HepG2 (cell line): ENCODE results near the gene SLC2A6. TPM values are rescaled to one million over a fixed set of nuclear protein-coding genes. Genes with fewer than 3 reads are reported as not detected.

Experiments used
- CEBPB ChIP-seq: IDR thresholded peaks from 2 replicates; pipeline ENCODE4 v1.6.1; 2011; ENCODE audit warnings: low read depth, low read length, improper control_type of control experiment, borderline replicate concordance
- CTCF ChIP-seq: sonication (generic); formaldehyde crosslinking; IDR thresholded peaks from 2 replicates; pipeline ENCODE4 v1.5.0; 2020; ENCODE audit warnings: mild to moderate bottlenecking, missing genetic modification reagents, moderate library complexity
- E2F1 ChIP-seq: sonication (generic); formaldehyde crosslinking; IDR thresholded peaks from 2 replicates; pipeline ENCODE4 v1.5.0; 2020; ENCODE audit warnings: missing genetic modification reagents
- GATAD1 ChIP-seq: IDR thresholded peaks from 2 replicates; pipeline ENCODE4 v1.6.1; 2016; ENCODE audit warnings: missing genetic modification reagents, missing compliant biosample characterization
- HOXA3 ChIP-seq: sonication (generic); formaldehyde crosslinking; IDR thresholded peaks from 2 replicates; pipeline ENCODE4 v1.5.0; 2020; ENCODE audit warnings: missing genetic modification reagents
- ISX ChIP-seq: sonication (generic); formaldehyde crosslinking; conservative IDR thresholded peaks from 2 replicates; pipeline ENCODE4 v1.5.0; 2020; ENCODE audit warnings: missing genetic modification reagents
- PHF21A ChIP-seq: sonication (generic); formaldehyde crosslinking; IDR thresholded peaks from 2 replicates; pipeline ENCODE4 v1.5.0; 2020; ENCODE audit warnings: mild to moderate bottlenecking, missing genetic modification reagents
- RARA ChIP-seq: IDR thresholded peaks from 2 replicates; pipeline ENCODE4 v1.6.1; 2016; ENCODE audit warnings: missing genetic modification reagents, missing compliant biosample characterization
- RXRB ChIP-seq: IDR thresholded peaks from 2 replicates; pipeline ENCODE4 v1.6.1; 2016; ENCODE audit warnings: borderline replicate concordance, missing genetic modification reagents, missing compliant biosample characterization
- SAP130 ChIP-seq: IDR thresholded peaks from 2 replicates; pipeline ENCODE4 v1.6.1; 2016; ENCODE audit warnings: low read depth
- SMYD3 ChIP-seq: sonication (generic); formaldehyde crosslinking; IDR thresholded peaks from 2 replicates; pipeline ENCODE4 v1.8.1; 2023; ENCODE audit warnings: mild to moderate bottlenecking, missing genetic modification reagents
- TBX2 ChIP-seq: sonication (generic); formaldehyde crosslinking; IDR thresholded peaks from 2 replicates; pipeline ENCODE4 v1.5.0; 2020; ENCODE audit warnings: missing genetic modification reagents, mild to moderate bottlenecking, borderline replicate concordance
- TFE3 ChIP-seq: IDR thresholded peaks from 2 replicates; pipeline ENCODE4 v1.6.1; 2016
- ZFAT ChIP-seq: sonication (generic); formaldehyde crosslinking; conservative IDR thresholded peaks from 2 replicates; pipeline ENCODE4 v1.8.1; 2023; ENCODE audit warnings: missing genetic modification reagents, inconsistent platforms
- ZNF552 ChIP-seq: sonication (generic); formaldehyde crosslinking; IDR thresholded peaks from 2 replicates; pipeline ENCODE4 v1.9.0; 2022; ENCODE audit warnings: missing genetic modification reagents, mild to moderate bottlenecking, borderline replicate concordance
- ZNF607 ChIP-seq: sonication (generic); formaldehyde crosslinking; IDR thresholded peaks from 2 replicates; pipeline ENCODE4 v1.5.1; 2020; ENCODE audit warnings: missing genetic modification reagents, mild to moderate bottlenecking, borderline replicate concordance
- ZNF609 ChIP-seq: sonication (generic); formaldehyde crosslinking; IDR thresholded peaks from 2 replicates; pipeline ENCODE4 v1.4.0; 2020; ENCODE audit warnings: mild to moderate bottlenecking, missing genetic modification reagents, borderline replicate concordance
- ZNF768 ChIP-seq: sonication (generic); formaldehyde crosslinking; IDR thresholded peaks from 2 replicates; pipeline ENCODE4 v1.4.0; 2020; ENCODE audit warnings: missing genetic modification reagents
- ZSCAN22 ChIP-seq: sonication (generic); formaldehyde crosslinking; IDR thresholded peaks from 2 replicates; pipeline ENCODE4 v1.4.0; 2020; ENCODE audit warnings: mild to moderate bottlenecking, missing genetic modification reagents
- polyA plus RNA-seq, 8 experiments: library from polyadenylated mRNA; depleted of rRNA in 3 of 8; stranded (reverse) in 7 of 8; unstranded in 1 of 8; fragments of >200 nt; fragmentation: Illumina TruSeq in 4 of 8; extraction: Trizol in 4 of 8; gene quantifications; 2 replicates each; pipeline versions ENCODE4 v1.2.1 to v1.2.3, GENCODE V29; 2011 to 2016; ENCODE audit warnings: low read depth in 4 of 8, missing spikeins in 1 of 8, mixed read lengths in 1 of 8; ENCODE audit not compliant: insufficient read depth in 1 of 8
- total RNA-seq, 5 experiments: library from RNA; depleted of rRNA; stranded (reverse); fragments of >200 nt; fragmentation: Illumina TruSeq; extraction: Trizol; gene quantifications; 2 replicates each; pipeline ENCODE4 v1.2.3, GENCODE V29; 2016; ENCODE audit warnings: low read depth in 1 of 5

SLC2A6 gene
- total and polyA plus RNA-seq, 2 of the 13 experiments (the other 11 are each of a cell fraction or from before 2014, with no cell fraction given) = 4.1 to 15.0 TPM

- TF ChIP-seq SAP130 (CRISPR knock-in tag) = peak; percentile 45
- peak; percentile 23; the same call in 1 of the 2 replicates for TF ChIP-seq TBX2
- TF ChIP-seq GATAD1 (CRISPR knock-in tag) = peak; percentile 9; the same call in 1 of the 2 replicates
- TF ChIP-seq RXRB = peak; percentile 34; the same call in 1 of the 2 replicates
- 0 out of 2 replicates have a peak, but pooled peaks have one; percentile 13 for TF ChIP-seq ZNF609
- TF ChIP-seq SMYD3 = no peak
- TF ChIP-seq PHF21A = no peak
- TF ChIP-seq ZNF552 = no peak
- no peak for TF ChIP-seq ZSCAN22 (CRISPR knock-in tag)
- TF ChIP-seq ZFAT = no peak
- TF ChIP-seq ZNF607 (CRISPR knock-in tag) = no peak
- TF ChIP-seq CEBPB = peak; percentile 41; the same call in 1 of the 2 replicates
- TF ChIP-seq E2F1 = no peak
- TF ChIP-seq RARA (CRISPR knock-in tag) = peak; percentile 27; the same call in 1 of the 2 replicates
- TF ChIP-seq HOXA3 (CRISPR knock-in tag) = peak; percentile 41; the same call in 1 of the 2 replicates
- no peak for TF ChIP-seq TFE3
- peak; percentile 74 for TF ChIP-seq ZNF768 (CRISPR knock-in tag)
- peak; percentile 49 for TF ChIP-seq CTCF (CRISPR knock-in tag)
- TF ChIP-seq ISX = no peak
Measured at GRCh38 chr9:133458643-133459312, 20.1 kb downstream of the SLC2A6 start (continued).
